Measurements from ENCODE around the gene TENT4A.
"Not testable (repeated sequence)": the region's sequence is repeated elsewhere in the genome, so short reads cannot be mapped to it uniquely, and the experiment has no call there.

Gene TENT4A

DNA sequence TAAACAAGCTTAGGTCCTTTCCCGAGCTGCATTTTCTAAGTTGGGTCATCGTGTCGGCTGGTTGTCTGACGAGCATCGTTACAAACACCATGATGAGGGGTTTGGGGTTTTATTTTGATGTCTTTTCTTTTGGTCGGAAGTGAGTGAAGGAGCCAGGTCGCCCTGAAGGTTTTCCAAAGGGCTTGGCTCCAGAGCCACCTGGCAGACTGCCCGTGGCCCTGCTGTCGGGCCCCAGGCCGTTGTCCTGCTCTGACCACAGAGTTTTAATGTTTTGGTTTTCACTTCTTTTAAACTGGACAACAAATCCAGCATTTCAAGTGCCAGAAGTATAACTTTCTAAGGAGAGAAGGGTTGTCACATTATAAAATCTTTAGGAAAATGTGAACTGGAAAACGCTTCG, 42.3 kb downstream of the TENT4A start:
- DNase-seq = no peak

DNA sequence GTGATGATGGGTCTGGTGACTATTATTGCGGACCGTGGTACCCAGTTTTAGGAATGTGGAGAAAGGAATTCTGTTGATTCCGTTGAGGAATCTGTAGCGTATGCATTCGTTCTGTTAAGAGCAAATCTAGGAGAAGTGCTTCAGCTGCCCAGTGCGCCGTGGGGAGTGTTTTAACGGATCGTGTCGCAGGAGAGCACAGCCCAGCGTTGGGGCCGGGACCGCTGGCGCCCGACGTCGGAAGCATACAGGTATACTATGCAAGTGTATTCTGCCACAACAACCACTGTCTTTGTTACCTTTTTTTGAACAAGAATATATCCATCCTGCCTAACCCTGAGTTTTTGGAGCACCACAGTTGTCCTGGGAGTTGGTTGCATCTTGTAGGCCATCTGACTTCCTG, 42.7 kb downstream of the TENT4A start:
- DNase-seq = no peak

DNA sequence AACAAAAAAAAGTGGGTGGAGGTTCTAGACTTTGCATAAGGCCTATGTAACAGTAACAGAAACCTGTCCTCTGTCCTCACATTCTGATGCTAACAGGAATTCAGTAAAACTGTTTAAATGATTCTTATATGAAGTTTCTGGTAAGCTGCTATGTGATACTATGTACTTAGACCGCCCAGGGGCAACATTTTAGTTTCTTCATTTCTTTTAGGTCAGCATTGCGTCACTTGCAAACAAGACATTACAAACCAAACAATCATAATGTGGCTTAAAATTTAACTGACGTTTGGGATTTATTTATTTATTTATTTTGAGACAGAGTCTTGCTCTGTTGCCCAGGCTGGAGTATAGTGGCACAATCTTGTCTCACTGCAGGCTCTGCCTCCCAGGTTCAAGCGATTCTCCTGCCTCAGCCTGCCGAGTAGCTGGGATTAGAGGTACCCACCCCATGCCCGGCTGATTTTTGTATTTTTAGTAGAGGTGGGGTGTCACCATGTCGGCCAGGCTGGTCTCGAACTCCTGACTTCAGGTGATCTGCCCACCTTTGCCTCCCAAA, 44.3 kb downstream of the TENT4A start:
- DNase-seq = no peak

DNA sequence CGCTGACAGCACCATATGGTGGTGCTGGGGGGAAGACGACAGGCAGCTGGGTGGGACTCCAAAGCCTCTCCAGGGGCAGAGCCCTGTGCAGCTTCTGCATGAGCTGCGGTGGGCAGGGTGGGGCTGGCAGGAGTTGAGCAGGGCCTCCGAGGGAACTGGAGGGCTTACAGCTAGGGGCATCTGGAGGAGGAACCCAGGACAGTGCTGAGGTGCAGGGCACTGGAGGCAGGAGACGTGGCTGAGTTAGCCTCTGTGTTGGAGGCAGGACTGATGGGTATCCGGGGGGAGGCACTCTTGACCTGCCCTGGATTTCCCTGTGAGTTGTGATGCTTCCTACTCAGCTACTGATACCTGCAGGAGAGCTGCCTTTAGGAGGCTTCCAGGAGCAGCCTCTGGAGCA, 45.0 kb downstream of the TENT4A start:
- DNase-seq = no peak

DNA sequence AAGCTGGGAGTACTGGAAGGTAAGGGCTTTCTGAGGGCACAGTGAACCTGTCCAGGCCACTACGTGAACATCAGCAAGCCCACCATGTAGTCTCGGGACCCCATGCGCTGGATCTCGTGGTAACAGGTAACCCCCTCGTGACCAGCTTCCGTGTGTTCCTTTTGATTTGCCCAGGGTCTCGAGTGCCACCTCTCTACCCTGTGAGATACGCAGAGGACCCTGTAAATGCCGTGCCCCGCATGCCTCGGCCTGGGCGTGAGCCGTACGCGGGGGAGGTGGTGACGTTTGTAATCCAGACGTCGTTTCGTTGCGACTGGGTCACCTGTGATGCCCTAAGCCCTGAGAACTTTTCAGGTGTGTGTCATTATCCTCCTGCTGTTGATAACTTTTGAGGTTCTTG, 45.5 kb downstream of the TENT4A start:
- no peak for DNase-seq

DNA sequence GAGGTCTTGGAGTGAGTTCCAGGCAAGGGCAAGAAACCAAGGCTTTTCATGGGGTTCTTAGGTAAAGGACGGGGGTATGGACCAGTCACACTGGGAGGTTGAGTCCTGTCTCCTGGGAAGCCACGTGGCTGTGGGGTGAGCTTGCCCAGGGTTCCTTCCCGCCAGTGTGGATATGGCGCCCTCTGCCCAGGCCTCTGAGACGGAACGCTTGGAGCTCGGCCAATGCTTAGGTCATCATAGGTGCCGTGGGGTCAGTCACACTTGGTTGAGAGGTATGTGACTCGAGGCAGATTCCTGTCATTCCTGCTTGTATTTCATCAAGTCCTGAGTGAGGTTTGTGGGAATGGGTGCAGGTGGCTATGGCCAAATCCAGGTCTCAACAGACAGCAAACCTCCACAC, 46.2 kb downstream of the TENT4A start:
- peak; percentile 22 for DNase-seq

DNA sequence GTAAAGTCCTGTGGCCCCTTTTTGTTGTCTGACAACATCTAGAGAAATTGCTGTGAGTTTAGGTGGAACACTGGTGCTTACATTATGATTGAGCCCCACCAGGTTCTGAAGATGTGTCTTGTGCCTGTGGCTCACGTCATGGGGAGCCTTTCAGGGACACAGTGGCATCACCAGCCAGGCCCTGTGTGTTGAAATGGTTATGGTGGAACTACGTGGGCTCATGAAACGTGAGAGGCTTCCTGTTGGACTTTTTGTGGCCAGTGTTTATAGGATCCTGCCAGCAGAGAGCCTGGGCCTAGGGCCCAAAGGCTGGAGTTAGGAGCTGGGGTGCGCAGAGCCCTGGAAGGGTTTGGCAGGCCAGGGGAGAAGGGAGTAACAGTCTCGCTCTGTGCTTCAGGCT, 46.8 kb downstream of the TENT4A start:
- no peak for DNase-seq

DNA sequence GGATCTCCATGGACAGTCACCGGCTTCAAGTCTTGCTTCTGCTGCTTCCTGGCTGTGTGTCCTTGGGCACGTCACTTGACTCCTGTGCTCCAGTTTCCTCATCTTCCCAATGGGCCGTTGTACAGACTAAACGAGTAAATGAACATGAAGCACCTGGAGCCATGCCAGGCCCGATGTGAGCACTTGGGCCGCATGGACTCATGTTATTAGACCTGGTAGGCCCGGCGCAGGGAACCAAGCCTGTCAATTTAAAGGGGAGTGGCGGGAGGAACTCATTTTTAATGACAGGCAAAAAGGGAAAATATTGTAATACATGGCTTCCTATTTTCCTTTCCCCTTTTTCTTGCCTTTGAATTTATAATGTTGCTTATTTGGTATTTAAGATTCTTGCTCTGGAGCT, 47.5 kb downstream of the TENT4A start:
- no peak for DNase-seq

DNA sequence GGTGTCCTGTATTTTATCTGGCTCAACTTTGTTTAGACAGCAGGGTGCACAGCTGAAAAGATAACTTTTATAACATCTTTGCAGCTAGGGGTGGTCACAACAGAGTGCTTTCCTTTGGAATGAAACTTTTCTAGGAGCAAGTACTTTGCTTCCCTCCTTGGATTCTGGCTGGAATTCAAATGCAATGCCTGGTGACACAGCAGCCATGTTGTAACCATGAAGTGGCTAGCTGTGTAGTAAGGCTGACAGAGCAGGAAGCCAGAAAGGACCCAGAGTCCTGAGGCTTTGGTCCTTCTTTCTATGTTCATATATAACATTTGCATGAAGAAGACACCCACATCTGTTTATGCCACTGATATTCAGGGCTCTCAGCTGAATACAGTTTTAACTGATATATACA, 48.1 kb downstream of the TENT4A start:
- DNase-seq = no peak

DNA sequence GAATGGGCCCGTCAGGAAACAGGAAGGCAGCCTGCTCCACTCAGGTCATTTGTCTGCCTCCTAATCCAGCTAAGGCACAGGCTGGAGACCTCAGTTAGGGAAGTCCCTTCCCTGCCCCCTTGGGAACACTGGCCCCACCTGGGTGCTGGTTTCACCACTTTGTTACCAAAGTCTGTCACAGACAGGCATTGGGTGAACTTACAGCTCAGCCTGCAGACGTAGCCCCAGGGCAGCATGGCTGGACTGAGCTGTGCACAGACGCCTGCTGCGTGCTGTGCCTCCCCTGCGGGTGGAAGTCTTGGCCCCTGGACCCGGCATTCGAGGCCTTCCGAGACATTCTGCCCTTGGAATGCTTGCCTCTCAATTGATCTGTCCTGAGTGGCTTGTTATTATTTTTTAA, 48.9 kb downstream of the TENT4A start:
- no peak for DNase-seq

DNA sequence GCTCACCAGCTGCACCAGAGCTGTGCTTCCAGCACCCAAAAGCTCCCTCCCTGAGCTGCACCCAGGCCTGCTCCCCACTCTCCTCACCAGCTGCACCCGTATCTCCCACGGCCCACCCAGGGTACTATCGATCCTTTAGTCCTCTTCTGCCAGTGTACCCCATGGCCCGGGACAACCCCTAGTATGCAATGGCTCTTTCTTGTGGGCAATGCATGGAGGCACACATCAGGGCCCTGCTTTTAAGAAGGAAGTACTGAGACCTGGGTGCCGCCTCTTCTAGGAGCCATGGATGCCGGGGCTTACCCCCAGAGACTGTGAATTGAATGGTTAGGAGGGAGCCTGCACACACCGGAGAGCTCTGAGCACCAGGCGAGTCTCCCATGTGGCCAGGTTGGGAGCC, 49.5 kb downstream of the TENT4A start:
- no peak for DNase-seq

DNA sequence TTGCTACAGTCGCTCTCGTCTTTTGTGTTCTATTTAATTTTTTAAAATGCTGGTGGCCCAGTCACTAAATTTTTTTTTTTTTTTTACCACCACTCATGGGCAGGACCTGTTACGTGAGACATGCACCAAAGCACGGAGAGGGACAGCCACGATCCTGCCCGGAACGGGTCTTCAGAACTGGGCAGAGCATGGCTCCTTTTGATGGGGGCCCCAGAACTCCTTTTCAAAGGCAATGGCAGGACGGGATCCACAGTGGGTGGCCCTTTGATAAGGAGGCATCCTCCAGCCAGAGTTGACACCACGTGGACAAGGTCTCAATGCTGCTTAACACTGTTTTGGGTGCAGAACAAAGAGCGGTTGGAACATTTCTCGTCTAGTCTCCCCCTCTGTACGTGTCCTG, 50.0 kb downstream of the TENT4A start:
- DNase-seq = no peak

DNA sequence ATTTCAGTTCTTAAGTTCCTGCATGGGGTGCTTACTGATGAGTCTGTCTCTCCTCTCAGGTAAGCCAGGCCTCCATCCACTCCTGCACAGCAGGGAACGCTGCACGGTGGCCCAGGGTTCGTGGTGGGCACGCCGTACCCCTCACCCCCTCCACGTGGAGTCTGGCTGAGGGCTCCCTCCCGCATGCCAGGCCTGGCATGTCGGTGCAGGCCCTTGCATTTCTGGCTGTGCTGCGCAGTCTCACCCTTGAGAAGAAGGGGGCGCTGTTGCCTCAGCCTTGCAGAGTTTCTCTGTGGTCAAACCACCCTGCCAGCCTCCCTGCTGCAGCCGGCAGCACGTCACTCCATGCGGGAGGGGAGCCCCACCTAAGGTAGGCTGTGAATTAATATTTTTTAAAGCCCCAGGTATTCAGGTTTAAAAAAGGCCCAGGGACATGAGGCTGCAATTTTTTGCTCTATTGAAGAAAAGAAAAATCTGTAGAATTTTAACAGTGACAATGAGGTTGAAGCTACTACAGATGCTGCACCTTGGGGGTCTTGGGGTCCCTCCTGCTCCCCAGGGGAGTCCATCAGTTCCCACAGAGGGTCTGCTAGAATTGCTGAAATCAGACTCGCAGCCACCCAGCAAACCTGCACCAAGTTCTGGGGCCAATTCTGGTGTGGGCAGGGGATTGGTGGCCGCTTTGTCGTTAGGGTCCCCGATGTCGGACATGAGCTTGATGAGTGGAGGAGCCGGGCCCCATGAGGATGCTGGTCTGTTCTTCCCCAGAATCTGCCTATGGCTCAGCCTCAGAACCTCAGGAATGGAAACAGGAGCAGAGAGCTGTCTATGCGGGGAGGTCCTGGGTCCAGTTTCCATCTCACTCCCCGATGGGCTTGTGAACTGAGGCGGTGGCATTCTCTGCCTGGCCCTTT, 52.6 kb downstream of the TENT4A start:
- DNase-seq = peak; percentile 86

DNA sequence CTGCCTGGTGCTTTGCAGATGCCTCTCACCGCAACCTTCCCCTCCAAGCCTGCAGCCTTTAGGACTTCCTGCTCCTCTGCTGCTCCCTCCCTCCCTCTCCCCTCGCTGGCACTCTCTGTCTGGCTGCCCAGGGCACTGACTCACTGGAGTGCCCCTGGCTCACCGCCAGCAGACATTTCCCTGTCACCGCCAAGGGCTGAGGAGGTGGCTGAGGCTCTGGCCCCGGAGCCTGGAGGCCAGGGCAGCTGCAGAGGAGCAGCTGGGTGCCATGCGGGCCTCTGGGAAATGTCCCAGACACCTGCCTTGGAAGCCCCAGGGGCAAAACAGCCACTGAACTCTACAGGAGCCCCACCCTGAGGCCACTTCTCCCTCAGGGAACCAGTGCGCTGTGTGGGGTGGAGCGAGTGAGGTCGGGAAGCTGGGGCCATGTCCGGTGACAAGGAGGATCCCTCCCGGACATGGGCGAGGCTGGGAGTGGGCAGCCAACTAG, 53.4 kb downstream of the TENT4A start:
- peak; percentile 89 for DNase-seq

DNA sequence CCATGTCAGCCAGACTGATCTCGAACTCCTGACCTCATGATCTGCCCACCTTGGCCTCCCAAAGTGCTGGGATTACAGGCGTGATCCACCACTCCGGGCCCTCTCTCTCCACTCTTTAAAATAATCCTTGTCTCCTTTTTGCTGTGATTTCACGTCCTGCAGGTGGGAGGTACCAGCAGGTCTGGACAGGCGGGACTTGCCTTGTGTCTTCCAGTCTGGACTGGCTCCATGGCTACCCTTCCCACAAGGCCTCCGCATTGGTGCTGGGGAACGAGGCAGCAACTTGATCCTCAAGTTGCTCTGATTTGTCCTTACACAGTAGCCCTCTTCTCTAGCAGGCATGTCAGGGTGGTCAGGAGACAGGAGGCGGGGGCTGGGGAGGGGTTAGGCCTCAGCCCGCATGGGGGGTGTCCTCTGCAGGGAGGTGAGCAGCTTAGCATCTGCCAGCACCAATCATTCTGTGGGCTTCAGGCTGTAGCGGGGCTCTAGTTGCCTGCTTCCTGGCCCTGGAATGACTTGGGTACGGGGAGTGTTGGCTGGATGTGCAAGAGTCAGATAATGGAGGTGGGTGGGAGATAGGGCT, 54.3 kb downstream of the TENT4A start:
- no peak for DNase-seq

DNA sequence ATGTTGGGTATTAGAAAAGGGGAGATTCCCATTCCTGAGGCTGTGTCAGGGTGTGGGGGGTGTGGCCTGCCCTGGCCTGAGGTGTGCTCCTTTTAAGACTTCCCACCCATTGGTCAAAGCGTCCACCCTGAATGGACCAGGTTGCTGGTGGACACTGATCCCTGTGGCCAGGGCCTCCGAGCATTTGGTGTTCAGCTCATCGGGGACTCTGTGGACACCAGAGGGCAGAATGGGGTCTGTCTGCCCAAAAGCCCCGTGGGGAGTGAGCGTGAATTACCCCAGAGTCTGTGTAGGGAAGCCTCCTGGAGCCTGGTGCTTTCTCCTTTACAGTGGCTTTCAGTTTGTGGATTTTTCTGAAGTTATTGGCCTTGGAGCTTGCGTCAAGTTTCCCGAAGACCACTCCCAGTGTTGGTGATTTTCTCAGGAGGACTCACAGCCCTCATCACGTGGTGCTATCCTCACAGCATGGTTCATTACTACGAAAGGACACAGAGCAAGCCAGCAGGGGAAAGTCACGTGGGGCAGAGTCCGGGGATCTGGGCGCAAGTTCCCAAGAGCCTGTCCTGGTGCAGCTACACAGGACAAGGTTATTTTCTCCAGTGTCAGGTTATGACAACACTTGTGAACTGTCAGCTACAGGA, 55.5 kb downstream of the TENT4A start:
- DNase-seq = no peak

DNA sequence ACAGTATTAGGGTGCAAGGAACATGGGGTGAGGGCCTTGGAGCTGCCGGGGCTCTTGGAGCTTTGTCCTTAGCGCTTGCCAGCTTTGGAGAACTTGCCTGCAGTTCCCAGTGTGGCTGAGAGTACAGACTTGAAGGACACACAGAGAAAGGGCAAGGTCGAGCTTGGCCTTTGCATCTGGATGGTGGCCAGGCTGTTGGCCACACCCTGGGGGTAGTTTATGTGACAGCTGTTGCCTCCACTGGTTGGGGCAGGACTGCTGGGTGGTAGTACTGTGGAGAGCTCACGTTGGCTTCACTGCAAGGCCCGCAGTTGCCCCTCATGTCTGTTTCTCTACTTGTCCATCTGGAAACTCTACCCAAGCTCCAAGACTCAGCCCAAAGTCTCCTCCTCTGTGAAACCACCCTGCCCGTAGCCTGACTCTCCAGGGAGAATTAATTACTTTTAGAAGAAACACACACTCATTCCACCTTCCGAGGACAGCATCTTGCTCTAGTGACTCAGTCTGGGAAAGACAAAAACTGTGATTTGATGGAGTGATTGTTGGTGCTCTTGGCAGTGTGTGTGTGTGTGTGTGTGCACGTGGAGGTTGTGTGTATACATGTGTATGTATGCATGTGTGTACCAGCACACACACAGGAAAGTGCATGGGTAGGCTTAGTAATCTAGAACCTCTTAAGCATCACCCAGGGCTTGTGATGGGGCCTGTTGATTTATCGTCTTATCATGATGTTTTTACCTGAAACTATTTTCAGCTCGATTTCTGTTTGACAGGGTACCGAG, 57.8 kb downstream of the TENT4A start:
- no peak for DNase-seq

DNA sequence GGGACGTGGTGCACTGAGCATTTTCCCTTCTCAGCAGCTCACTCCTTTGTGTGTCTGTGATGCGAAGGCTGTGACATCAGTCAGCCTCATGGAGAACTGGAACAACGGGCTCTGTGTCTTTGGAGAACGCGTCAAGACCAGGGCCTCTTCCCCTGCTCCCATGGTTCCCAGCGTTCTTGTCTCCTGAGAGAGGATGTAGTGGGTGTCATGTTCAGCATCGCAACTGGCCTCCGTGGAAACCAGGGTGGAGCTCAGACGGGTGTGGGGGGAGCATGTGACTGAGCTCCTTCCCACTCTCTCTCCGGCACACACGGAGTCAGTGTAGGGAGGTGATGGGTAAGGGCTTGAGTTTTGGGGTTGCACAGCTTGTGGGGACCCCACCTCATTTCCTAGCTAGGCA, 59.7 kb downstream of the TENT4A start:
- no peak for DNase-seq

DNA sequence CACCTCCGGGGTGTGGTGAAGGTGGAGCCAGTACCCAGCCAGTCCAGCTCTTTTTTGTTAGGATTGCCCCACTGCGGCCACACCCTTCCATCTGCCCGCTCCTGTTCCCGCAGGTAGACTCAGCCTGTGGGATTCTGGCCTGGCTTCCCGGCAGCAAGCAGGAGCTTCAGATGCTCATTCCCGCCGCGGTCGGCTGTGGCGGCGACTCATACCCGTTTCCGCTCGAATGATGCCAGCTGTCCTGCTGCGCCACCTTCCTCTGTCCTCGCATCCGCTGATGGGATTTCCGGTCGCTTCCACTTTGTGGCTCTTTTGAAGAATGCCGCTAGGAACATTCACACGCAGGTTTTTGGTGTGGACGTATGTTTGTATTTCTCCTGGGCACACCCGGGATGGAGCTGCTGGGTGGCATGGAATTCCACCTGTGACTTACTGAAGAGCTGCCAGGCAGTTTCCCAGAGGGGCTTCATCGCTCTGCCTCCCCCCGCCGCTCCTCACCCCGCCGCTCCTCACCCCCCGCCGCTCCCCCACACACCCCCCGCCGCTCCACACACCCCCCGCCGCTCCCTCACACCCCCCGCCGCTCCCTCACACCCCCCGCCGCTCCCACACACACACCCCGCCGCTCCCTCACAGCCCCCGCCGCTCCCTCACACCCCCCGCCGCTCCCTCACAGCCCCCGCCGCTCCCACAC, 60.3 kb downstream of the TENT4A start:
- DNase-seq = no peak

DNA sequence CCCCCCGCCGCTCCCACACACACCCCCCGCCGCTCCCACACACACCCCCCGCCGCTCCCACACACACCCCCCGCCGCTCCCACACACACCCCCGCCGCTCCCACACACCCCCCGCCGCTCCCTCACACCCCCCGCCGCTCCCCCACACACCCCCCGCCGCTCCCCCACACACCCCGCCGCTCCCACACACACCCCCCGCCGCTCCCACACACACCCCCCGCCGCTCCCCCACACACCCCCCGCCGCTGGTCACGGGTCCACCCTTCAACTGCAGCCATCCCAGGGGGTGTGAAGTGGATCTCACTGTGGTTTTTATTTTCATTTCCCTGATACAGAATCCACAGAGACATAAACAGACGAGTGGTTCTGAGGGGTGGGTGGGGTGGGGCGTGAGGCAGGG, 61.0 kb downstream of the TENT4A start:
- not testable (repeated sequence) for DNase-seq

DNA sequence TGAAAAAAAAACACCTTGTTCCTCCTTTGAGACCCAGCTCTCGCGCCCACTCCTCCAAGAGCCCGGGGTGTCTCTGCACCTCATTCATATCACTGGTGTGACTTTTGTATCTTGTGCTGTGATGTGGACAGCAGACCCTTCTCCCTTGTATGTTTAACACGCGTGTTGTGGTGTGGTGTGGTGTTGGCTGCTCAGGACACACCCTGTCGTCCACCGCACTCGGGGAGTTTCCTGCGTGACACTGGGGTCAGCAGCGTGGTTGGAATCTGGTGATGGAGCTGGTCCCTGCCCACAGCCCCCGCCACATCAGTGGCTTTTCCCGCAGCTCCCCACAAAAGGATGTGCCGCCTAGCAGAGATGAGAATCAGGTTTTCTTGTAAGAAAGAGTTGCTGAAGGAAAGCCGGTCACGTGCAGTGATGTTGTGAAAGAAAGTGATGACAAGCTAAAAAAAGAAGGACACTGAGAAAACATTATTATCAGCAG, 61.5 kb downstream of the TENT4A start:
- DNase-seq = no peak

DNA sequence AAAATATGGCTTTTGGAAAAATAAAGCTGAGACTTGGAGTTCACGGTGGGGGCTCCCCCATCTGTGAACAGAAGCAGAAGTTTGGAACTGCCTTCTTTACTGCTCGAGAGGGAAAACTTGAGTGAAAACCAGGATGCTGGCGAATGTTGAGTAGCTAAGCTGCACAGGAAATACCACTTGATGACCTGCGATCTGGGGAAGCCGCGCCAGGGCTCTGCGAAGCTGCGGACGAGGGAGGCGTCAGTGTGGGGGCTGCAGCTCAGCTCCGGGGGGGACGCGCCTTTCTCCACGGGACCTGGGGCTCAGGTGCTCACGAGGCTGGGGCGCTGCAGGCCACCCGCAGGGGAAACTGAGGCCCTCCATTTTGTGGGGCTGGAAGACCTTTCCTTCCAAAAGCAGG, 62.3 kb downstream of the TENT4A start:
- DNase-seq = no peak

All from hematopoietic multipotent progenitor cell treated with erythropoietin and hydrocortisone succinate and interleukin-3 and kit ligand, for 8 days (in vitro differentiated cells).